Progenitor cell of endocrine pancreas (in vitro differentiated cells): ENCODE data around the gene NUAK2. TPM values are rescaled to one million over a fixed set of nuclear protein-coding genes. Genes with fewer than 3 reads are reported as not detected.
A peak's percentile ranks its signal among the peaks of the same experiment; 100 is the strongest.
"Not testable (repeated sequence)": the region's sequence is repeated elsewhere in the genome, so short reads cannot be mapped to it uniquely, and the experiment has no call there.

Experiments
- DNase-seq: peaks from one replicate; pipeline ENCODE4 v3.0.0; 2021; ENCODE audit warnings: low spot score; ENCODE audit not compliant: unreplicated experiment
- H3K27ac Mint-ChIP-seq: 2 replicates; pipeline ENCODE4 v1.8.0; 2021; ENCODE audit warnings: mild to moderate bottlenecking, moderate library complexity, mixed read lengths
- H3K27me3 Mint-ChIP-seq: 2 replicates; pipeline ENCODE4 v1.8.0; 2021; ENCODE audit warnings: mixed read lengths
- H3K36me3 Mint-ChIP-seq: 2 replicates; pipeline ENCODE4 v1.8.0; 2022; ENCODE audit warnings: mixed read lengths; ENCODE audit not compliant: insufficient read depth
- H3K4me1 Mint-ChIP-seq: 2 replicates; pipeline ENCODE4 v1.8.0; 2021; ENCODE audit warnings: low read depth, mixed read lengths
- H3K4me3 Mint-ChIP-seq: 2 replicates; pipeline ENCODE4 v1.8.0; 2021; ENCODE audit warnings: low read depth, mild to moderate bottlenecking, moderate library complexity, mixed read lengths
- H3K9me3 Mint-ChIP-seq: 2 replicates; pipeline ENCODE4 v1.8.0; 2021; ENCODE audit warnings: low read depth, mixed read lengths
- long read RNA-seq: library from polyadenylated mRNA; unstranded; transcript quantifications from one replicate; pipeline ENCODE4 v2.0.0, GENCODE V29; 2020
- total RNA-seq: library from RNA; stranded (reverse); gene quantifications from 2 replicates; pipeline ENCODE4 v1.2.1, GENCODE V29; 2021
- TF ChIP-seq, protein P1 (sequence below): fragments of 200-600 bp; sonication (generic); IDR thresholded peaks from one replicate; pipeline ENCODE4 v1.5.0; 2021; ENCODE audit warnings: antibody characterized with exemption, mild to moderate bottlenecking; ENCODE audit not compliant: unreplicated experiment

NUAK2 gene
- total RNA-seq: 4.5 and 5.6 TPM in 2 replicates
- long read RNA-seq, partial matches to known transcripts: 0 of 3 reads
- long read RNA-seq, other reads (novel, unspliced or antisense): 2 of 3 reads

DNA sequence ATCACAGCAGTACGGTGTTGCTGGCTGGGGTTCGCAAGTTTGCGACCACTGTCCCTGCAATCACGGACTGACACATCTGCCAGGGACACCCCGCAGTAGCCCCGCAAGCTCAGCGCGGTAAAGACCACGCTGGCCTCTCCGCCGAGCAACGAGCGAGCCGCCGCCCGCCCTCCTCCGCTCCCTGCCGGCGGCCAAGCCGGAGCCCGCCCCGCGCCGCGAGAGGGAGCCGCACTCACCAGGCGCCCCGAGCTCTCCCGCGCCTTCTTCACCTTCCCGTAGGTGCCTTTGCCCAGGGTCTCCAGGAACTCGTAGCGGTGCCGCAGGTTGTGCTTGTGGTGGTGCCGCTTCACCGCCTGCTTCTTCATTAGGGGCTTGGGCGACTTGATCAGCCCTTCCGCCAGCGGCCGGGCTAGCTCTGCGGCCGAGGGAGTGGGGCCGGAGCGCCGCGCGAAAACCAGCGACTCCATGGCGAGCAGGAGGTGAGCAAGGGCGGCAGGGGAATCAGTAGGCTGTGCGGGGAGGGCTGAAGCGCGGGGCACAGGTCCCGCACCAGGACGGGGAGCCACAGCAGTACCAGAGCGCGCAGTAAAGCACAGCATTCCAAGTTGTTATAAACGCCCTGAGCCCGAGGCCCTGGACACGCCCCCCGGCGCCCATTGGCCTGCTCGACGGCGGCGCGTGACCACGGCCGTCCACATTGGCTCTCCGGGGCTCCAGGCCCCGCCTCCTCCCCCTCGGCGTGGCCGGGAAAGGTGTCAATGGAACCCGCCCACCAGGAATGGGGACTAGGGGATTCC, at the start of gene NUAK2:
Gene NUAK2 (minus strand): TSS at position 584 of the 797 bp plus-strand sequence. CDS start 117 bp downstream, at position 467.
- no peaks in the 10 kb centered on the region for H3K9me3 Mint-ChIP-seq
- peaks cover 36% of the 10 kb centered on the region for H3K4me1 Mint-ChIP-seq

DNA sequence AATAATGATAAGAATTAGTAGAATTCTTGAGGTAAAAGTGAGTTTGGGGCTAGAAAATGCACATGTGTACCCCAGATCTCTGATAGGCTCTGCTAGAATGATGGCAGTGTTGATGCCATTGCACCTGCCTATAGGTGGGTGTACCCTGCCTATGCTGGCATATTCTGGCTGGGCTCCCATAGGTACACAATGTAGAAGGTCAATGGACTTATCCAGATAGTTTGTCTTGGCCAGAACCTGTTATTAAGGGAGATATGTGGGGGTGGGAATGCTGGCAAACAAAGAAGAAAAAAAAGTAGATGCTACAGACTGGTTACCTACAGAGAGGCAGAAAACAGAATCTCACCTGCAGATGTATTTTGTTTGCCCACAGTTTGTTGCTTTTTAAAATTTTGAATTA, 49.2 kb upstream of the NUAK2 start:
- Mint-ChIP-seq H3K27me3 (peaks cover 36% of the 10 kb centered on the region), H3K4me3 (no peak overlapping the region), H3K36me3 (no peaks in the 10 kb centered on the region), H3K27ac (no peak overlapping the region), H3K4me1 (peaks cover 9% of the 10 kb centered on the region), H3K9me3 (no peaks in the 10 kb centered on the region)
- TF ChIP-seq, protein P1, sequence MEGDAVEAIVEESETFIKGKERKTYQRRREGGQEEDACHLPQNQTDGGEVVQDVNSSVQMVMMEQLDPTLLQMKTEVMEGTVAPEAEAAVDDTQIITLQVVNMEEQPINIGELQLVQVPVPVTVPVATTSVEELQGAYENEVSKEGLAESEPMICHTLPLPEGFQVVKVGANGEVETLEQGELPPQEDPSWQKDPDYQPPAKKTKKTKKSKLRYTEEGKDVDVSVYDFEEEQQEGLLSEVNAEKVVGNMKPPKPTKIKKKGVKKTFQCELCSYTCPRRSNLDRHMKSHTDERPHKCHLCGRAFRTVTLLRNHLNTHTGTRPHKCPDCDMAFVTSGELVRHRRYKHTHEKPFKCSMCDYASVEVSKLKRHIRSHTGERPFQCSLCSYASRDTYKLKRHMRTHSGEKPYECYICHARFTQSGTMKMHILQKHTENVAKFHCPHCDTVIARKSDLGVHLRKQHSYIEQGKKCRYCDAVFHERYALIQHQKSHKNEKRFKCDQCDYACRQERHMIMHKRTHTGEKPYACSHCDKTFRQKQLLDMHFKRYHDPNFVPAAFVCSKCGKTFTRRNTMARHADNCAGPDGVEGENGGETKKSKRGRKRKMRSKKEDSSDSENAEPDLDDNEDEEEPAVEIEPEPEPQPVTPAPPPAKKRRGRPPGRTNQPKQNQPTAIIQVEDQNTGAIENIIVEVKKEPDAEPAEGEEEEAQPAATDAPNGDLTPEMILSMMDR: no peak
- DNase-seq: no peak

More for the DNA sequence above, at the start of gene NUAK2:
- DNase-seq: peak; percentile 87
- H3K4me3 Mint-ChIP-seq: peak within 1 kb of the TSS; percentile 94
- H3K27me3 Mint-ChIP-seq: peaks cover 16% of the 10 kb centered on the region
- TF ChIP-seq, protein P1: peak; percentile 47
- peak within 1 kb of the TSS; percentile 96 for H3K27ac Mint-ChIP-seq
- no peaks in the 10 kb centered on the region for H3K36me3 Mint-ChIP-seq

DNA sequence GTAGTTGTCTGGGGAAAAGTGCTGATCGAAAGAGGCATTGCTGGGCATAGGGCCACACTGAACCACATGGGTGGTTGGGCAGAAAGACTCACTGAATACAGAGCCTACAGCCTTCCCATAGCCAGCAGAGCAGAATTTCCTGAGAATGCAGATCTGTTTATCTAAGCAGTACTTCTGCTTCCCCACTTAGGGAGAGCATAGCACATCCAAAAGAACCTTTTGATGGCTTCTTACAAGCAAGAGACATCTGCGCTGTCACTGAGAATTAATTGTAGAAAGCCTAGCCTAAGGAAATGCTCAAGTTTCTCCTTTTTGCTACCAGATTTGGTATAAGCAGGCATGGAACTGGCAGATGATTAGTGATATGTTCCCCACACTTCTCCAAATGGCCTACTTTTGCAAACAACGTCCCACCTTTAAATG, 48.2 kb upstream of the NUAK2 start:
- TF ChIP-seq, protein P1: no peak
- Mint-ChIP-seq H3K4me1 (peaks cover 11% of the 10 kb centered on the region), H3K27me3 (peaks cover 29% of the 10 kb centered on the region), H3K9me3 (no peaks in the 10 kb centered on the region), H3K4me3 (no peak overlapping the region), H3K27ac (no peak overlapping the region), H3K36me3 (no peaks in the 10 kb centered on the region)
- no peak for DNase-seq

DNA sequence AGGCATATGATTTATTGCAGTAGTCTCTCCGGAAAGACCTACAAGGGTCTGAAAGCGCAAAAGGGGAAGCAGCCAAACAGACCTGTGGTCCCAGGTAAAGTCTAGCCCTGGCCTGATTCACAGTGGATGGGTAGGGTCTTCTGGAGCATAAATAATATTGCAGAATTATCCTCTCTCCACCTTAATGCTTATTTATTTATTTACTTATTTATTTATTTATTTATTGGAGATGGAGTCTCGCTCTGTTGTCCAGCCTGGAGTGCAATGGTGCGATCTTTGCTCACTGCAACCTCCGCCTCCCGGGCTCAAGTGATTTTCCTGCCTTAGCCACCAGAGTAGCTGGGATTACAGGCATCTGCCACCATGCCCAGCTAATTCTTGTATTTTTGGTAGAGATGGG, 46.9 kb upstream of the NUAK2 start:
- no peak overlapping the region for H3K4me3 Mint-ChIP-seq
- DNase-seq: no peak

DNA sequence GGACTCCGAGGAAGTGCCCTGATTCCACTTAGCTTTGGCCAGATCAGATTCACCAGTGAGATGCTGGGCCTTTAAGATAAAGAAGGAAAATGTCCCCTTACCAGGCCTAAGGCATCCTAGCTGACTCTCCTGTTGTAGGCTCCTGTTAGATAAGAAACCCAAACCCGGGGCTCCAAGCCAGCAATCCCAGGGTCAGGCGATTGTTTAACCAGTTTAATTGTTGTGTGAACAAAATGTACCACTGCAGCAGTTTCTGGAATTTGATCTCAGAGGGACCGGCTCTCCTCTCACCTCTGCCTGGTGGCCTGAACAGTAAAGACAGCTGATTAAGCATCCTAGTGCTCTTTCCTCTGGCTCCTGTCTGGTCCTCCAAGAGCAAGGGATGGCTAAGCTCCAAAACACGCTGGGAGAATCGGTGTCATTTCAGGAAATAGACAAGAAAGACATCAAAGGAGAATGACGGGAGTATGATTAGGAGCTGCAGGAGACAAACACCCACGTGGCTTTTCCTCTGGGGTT, 44.5 kb upstream of the NUAK2 start:
- TF ChIP-seq, protein P1: no peak
- no peak overlapping the region for H3K27ac Mint-ChIP-seq
- H3K4me1 Mint-ChIP-seq: peaks cover 3% of the 10 kb centered on the region
- H3K9me3 Mint-ChIP-seq: no peaks in the 10 kb centered on the region
- no peak overlapping the region for H3K4me3 Mint-ChIP-seq
- DNase-seq: no peak
- H3K36me3 Mint-ChIP-seq: no peaks in the 10 kb centered on the region
- H3K27me3 Mint-ChIP-seq: peaks cover 20% of the 10 kb centered on the region

More for the DNA sequence above, 46.9 kb upstream of the NUAK2 start:
- H3K36me3 Mint-ChIP-seq: no peaks in the 10 kb centered on the region
- H3K9me3 Mint-ChIP-seq: no peaks in the 10 kb centered on the region
- no peak overlapping the region for H3K27ac Mint-ChIP-seq
- peaks cover 17% of the 10 kb centered on the region for H3K27me3 Mint-ChIP-seq
- H3K4me1 Mint-ChIP-seq: peaks cover 11% of the 10 kb centered on the region
- TF ChIP-seq, protein P1: no peak

DNA sequence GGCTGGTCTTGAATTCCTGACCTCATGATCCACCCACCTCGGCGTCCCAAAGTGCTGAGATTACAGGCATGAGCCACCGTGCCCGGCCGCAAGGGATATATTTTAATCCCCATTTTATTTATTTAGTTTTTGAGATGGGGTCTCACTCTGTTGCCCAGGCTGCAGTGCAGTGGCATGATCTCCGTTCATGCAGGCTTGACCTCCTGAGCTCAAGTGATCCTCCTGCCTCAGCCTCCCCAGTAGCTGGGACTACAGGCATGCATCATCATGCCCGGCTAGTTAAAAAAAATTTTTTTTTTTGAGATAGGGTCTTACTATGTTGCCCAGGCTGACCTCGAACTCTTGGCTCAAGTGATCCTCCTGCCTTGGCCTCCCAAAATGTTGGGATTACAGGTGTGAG, 43.5 kb upstream of the NUAK2 start:
- H3K36me3 Mint-ChIP-seq, H3K4me1 Mint-ChIP-seq, H3K9me3 Mint-ChIP-seq, DNase-seq, H3K27ac Mint-ChIP-seq, H3K4me3 Mint-ChIP-seq: not testable (repeated sequence)
- peaks cover 27% of the 10 kb centered on the region for H3K27me3 Mint-ChIP-seq
